HepG2 (cell line): ENCODE measurements around the gene HIPK2. TPM values are rescaled to one million over a fixed set of nuclear protein-coding genes. Genes with fewer than 3 reads are reported as not detected.

Experiments
- ATAD3A ChIP-seq: sonication (generic); formaldehyde crosslinking; IDR thresholded peaks from 2 replicates; pipeline ENCODE4 v1.4.0; 2020; ENCODE audit warnings: missing genetic modification reagents
- BORCS8-MEF2B ChIP-seq: sonication (generic); formaldehyde crosslinking; IDR thresholded peaks from 2 replicates; pipeline ENCODE4 v1.8.0; 2022; ENCODE audit warnings: mild to moderate bottlenecking, missing genetic modification reagents
- BRCA1 ChIP-seq: sonication (generic); formaldehyde crosslinking; IDR thresholded peaks from 2 replicates; pipeline ENCODE4 v1.4.0; 2020; ENCODE audit warnings: missing genetic modification reagents
- ERF ChIP-seq: IDR thresholded peaks from 2 replicates; pipeline ENCODE4 v1.6.1; 2018; ENCODE audit warnings: missing biosample characterization, missing genetic modification reagents
- FOSL1 ChIP-seq: sonication (generic); formaldehyde crosslinking; IDR thresholded peaks from 2 replicates; pipeline ENCODE4 v1.9.0; 2021; ENCODE audit warnings: missing genetic modification reagents, borderline replicate concordance
- GPN1 ChIP-seq: sonication (generic); formaldehyde crosslinking; IDR thresholded peaks from 2 replicates; pipeline ENCODE4 v1.5.1; 2020; ENCODE audit warnings: missing genetic modification reagents, borderline replicate concordance
- NR3C1 ChIP-seq: sonication (generic); formaldehyde crosslinking; IDR thresholded peaks from 2 replicates; pipeline ENCODE4 v1.4.0; 2020; ENCODE audit warnings: missing genetic modification reagents
- RARG ChIP-seq: sonication (generic); formaldehyde crosslinking; IDR thresholded peaks from 2 replicates; pipeline ENCODE4 v1.4.0; 2020; ENCODE audit warnings: low read depth, mild to moderate bottlenecking, missing genetic modification reagents
- RFX1 ChIP-seq: fragments of 450-650 bp; IDR thresholded peaks from 2 replicates; pipeline ENCODE4 v1.6.1; 2017
- SKI ChIP-seq: fragments of 450-650 bp; IDR thresholded peaks from one replicate; pipeline ENCODE4 v1.6.1; 2018; ENCODE audit warnings: mild to moderate bottlenecking; ENCODE audit not compliant: partially characterized antibody
- SMARCE1 ChIP-seq: fragments of 450-650 bp; IDR thresholded peaks from 2 replicates; pipeline ENCODE4 v1.6.1; 2017; ENCODE audit warnings: borderline replicate concordance
- SOX6 ChIP-seq, 2 experiments: fragments of 450-650 bp in 1 of 2; sonication (generic) in 1 of 2; formaldehyde crosslinking in 1 of 2; IDR thresholded peaks; 2 replicates each; pipeline versions ENCODE4 v1.4.0 to v1.6.1; 2017 to 2020; ENCODE audit warnings: antibody characterized with exemption in 1 of 2, mild to moderate bottlenecking in 1 of 2, missing genetic modification reagents in 1 of 2
- SRSF1 ChIP-seq: fragments of 200-400 bp; formaldehyde crosslinking; optimal IDR thresholded peaks from 2 replicates; pipeline ENCODE3; 2017; ENCODE audit warnings: mild to moderate bottlenecking, low read depth, low read length, moderate library complexity
- SRSF4 ChIP-seq: fragments of 200-400 bp; formaldehyde crosslinking; IDR thresholded peaks from one replicate; pipeline ENCODE4 v1.6.1; 2018; ENCODE audit warnings: mild to moderate bottlenecking, low read depth, low read length, moderate library complexity; ENCODE audit not compliant: poor library complexity, severe bottlenecking
- TCF12 ChIP-seq, 2 experiments: fragments of 450-650 bp in 1 of 2; sonication (generic) in 1 of 2; formaldehyde crosslinking in 1 of 2; IDR thresholded peaks; 2 replicates each; pipeline versions ENCODE4 v1.6.1 to v1.8.0; 2017 to 2022; ENCODE audit warnings: antibody characterized with exemption in 1 of 2, mild to moderate bottlenecking in 1 of 2, missing genetic modification reagents in 1 of 2, moderate library complexity in 1 of 2
- ZNF225 ChIP-seq: sonication (generic); formaldehyde crosslinking; IDR thresholded peaks from 2 replicates; pipeline ENCODE4 v1.4.0; 2020; ENCODE audit warnings: mild to moderate bottlenecking, missing genetic modification reagents
- ZNF30 ChIP-seq: sonication (generic); formaldehyde crosslinking; IDR thresholded peaks from 2 replicates; pipeline ENCODE4 v1.5.0; 2020; ENCODE audit warnings: mild to moderate bottlenecking, missing genetic modification reagents
- ZNF570 ChIP-seq: sonication (generic); formaldehyde crosslinking; IDR thresholded peaks from 2 replicates; pipeline ENCODE4 v1.4.0; 2020; ENCODE audit warnings: mild to moderate bottlenecking, missing genetic modification reagents, borderline replicate concordance
- polyA plus RNA-seq, 8 experiments: library from polyadenylated mRNA; depleted of rRNA in 3 of 8; stranded (reverse) in 7 of 8; unstranded in 1 of 8; fragments of >200 nt; fragmentation: Illumina TruSeq in 4 of 8; extraction: Trizol in 4 of 8; gene quantifications; 2 replicates each; pipeline versions ENCODE4 v1.2.1 to v1.2.3, GENCODE V29; 2011 to 2016; ENCODE audit warnings: low read depth in 4 of 8, missing spikeins in 1 of 8, mixed read lengths in 1 of 8; ENCODE audit not compliant: insufficient read depth in 1 of 8
- total RNA-seq, 5 experiments: library from RNA; depleted of rRNA; stranded (reverse); fragments of >200 nt; fragmentation: Illumina TruSeq; extraction: Trizol; gene quantifications; 2 replicates each; pipeline ENCODE4 v1.2.3, GENCODE V29; 2016; ENCODE audit warnings: low read depth in 1 of 5
- TF ChIP-seq, protein P1 (sequence below): sonication (generic); formaldehyde crosslinking; IDR thresholded peaks from 2 replicates; pipeline ENCODE4 v1.8.1; 2023; ENCODE audit warnings: missing genetic modification reagents, mild to moderate bottlenecking, borderline replicate concordance
- TF ChIP-seq, protein P2 (sequence below): IDR thresholded peaks from 2 replicates; pipeline ENCODE4 v1.6.1; 2016; ENCODE audit warnings: mild to moderate bottlenecking
- TF ChIP-seq, protein P3 (sequence below): sonication (generic); formaldehyde crosslinking; IDR thresholded peaks from 2 replicates; pipeline ENCODE4 v1.4.0; 2020; ENCODE audit warnings: mild to moderate bottlenecking, missing genetic modification reagents
- TF ChIP-seq, protein P4 (sequence below): sonication (generic); formaldehyde crosslinking; IDR thresholded peaks from 2 replicates; pipeline ENCODE4 v1.8.1; 2023; ENCODE audit warnings: mild to moderate bottlenecking, missing genetic modification reagents
- TF ChIP-seq, protein P5 (sequence below): sonication (generic); formaldehyde crosslinking; IDR thresholded peaks from 2 replicates; pipeline ENCODE4 v1.8.0; 2022; ENCODE audit warnings: missing genetic modification reagents, low read depth, mild to moderate bottlenecking, borderline replicate concordance

Gene HIPK2
- total and polyA plus RNA-seq, 2 of the 13 experiments (the other 11 are each of a cell fraction or from before 2014, with no cell fraction given) = 14.4 to 20.2 TPM

DNA sequence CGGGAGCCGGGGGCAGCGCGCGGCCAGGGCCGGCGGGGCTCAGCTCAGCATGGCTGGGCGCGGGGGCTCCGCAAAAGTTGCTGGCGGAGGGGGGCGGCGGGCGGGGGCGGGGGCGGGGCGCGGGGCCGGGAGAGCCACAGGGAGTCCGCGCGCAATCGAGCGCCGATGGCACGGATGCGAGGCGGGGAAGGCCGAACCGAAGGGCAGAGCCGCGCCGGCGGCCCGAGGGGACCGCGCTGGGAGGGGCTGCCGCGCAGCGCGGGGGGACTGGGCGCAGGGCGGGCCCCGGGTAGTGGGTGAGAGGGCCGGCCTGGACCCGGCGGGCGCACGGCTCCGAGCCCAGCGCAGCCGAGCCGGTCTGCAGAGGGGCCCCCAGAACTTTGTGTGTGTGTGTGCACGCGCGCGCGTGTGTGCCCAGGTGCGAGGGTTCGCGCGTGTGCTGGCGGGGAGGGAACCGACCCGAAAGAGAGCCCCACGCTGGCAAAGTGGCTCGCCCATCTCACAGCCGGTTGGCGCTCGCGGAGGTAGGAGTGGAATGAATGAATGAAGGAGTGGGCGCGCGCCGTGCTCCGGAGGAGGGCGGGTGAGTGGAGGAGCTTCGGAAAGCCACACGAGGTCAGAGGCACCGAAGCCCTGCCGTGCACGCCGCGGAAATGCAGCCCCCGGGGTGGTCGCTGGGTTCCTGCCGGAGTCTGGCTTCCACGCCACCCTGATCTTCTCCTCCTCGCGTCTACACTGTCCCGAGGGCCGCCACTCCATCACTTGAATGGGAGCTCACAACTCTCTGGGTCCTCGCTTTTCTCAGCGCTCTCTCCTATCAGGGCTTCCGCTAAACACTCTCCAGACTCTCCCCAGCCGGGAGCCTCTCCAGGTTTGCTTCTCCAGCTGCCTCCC lies at the start of gene HIPK2 (continued):
- TF ChIP-seq ZNF30 (CRISPR knock-in tag) (0 out of 2 replicates have a peak, but pooled peaks have one; percentile 19), SRSF4 (no peak), RARG (no peak), RFX1 (no peak), SKI (no peak), SRSF1 (peak; percentile 39), BORCS8-MEF2B (CRISPR knock-in tag) (no peak), NR3C1 (CRISPR knock-in tag) (no peak), SMARCE1 (no peak), ZNF225 (CRISPR knock-in tag) (peak; percentile 28; the same call in 1 of the 2 replicates), FOSL1 (CRISPR knock-in tag) (no peak), GPN1 (CRISPR knock-in tag) (no peak), ERF (CRISPR knock-in tag) (peak; percentile 41; the same call in 1 of the 2 replicates), TCF12 (IDR thresholded peaks at IDR 0.05) (no peak), TCF12 (CRISPR knock-in tag; IDR thresholded peaks at IDR 0.05) (no peak), BRCA1 (CRISPR knock-in tag) (no peak), SOX6 (IDR thresholded peaks at IDR 0.05) (no peak), SOX6 (CRISPR knock-in tag; IDR thresholded peaks at IDR 0.05) (no peak), ZNF570 (CRISPR knock-in tag) (no peak), ATAD3A (CRISPR knock-in tag) (no peak)
- TF ChIP-seq, protein P1, sequence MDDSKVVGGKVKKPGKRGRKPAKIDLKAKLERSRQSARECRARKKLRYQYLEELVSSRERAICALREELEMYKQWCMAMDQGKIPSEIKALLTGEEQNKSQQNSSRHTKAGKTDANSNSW (CRISPR knock-in tag) = no peak
- TF ChIP-seq, protein P2, sequence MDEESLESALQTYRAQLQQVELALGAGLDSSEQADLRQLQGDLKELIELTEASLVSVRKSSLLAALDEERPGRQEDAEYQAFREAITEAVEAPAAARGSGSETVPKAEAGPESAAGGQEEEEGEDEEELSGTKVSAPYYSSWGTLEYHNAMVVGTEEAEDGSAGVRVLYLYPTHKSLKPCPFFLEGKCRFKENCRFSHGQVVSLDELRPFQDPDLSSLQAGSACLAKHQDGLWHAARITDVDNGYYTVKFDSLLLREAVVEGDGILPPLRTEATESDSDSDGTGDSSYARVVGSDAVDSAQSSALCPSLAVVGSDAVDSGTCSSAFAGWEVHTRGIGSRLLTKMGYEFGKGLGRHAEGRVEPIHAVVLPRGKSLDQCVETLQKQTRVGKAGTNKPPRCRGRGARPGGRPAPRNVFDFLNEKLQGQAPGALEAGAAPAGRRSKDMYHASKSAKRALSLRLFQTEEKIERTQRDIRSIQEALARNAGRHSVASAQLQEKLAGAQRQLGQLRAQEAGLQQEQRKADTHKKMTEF (CRISPR knock-in tag) = no peak; the same call in 1 of the 2 replicates
- TF ChIP-seq, protein P3, sequence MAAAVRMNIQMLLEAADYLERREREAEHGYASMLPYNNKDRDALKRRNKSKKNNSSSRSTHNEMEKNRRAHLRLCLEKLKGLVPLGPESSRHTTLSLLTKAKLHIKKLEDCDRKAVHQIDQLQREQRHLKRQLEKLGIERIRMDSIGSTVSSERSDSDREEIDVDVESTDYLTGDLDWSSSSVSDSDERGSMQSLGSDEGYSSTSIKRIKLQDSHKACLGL (CRISPR knock-in tag) = 0 out of 2 replicates have a peak, but pooled peaks have one; percentile 51
- TF ChIP-seq, protein P4, sequence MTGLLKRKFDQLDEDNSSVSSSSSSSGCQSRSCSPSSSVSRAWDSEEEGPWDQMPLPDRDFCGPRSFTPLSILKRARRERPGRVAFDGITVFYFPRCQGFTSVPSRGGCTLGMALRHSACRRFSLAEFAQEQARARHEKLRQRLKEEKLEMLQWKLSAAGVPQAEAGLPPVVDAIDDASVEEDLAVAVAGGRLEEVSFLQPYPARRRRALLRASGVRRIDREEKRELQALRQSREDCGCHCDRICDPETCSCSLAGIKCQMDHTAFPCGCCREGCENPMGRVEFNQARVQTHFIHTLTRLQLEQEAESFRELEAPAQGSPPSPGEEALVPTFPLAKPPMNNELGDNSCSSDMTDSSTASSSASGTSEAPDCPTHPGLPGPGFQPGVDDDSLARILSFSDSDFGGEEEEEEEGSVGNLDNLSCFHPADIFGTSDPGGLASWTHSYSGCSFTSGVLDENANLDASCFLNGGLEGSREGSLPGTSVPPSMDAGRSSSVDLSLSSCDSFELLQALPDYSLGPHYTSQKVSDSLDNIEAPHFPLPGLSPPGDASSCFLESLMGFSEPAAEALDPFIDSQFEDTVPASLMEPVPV (CRISPR knock-in tag) = no peak
- TF ChIP-seq, protein P5, sequence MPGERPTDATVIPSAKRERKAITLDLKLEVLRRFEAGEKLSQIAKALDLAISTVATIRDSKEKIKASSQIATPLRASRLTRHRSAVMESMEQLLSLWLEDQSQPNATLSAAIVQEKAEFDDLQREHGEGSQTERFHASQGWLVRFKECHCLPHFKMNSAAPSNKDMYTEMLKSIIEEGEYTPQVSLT (CRISPR knock-in tag) = no peak
